ENCODE results near the gene TAS2R42. TPM values are rescaled to one million over a fixed set of nuclear protein-coding genes. Genes with fewer than 3 reads are reported as not detected.

The TAS2R42 gene
- total and polyA plus RNA-seq, 2 of the 13 experiments (the other 11 are each of a cell fraction or from before 2014, with no cell fraction given): not detected

GRCh38 chr12:11171145-11171968 lies 15.4 kb downstream of the TAS2R42 start, which contains the start of gene SMIM10L1 (continued):
- TF ChIP-seq ZNF142 (CRISPR knock-in tag; IDR thresholded peaks at IDR 0.05): no peak
- peak; percentile 85; the same call in 1 of the 2 replicates for TF ChIP-seq ZBTB26 (CRISPR knock-in tag; IDR thresholded peaks at IDR 0.05; ENCODE audit: borderline replicate concordance)
- no peak for TF ChIP-seq CBFB (CRISPR knock-in tag; IDR thresholded peaks at IDR 0.05)
- no peak for TF ChIP-seq MLXIP (CRISPR knock-in tag; IDR thresholded peaks at IDR 0.05; ENCODE audit: borderline replicate concordance)
- peak; percentile 68 for TF ChIP-seq ZNF441 (CRISPR knock-in tag; IDR thresholded peaks at IDR 0.05; ENCODE audit: borderline replicate concordance)
- TF ChIP-seq ARID5B (CRISPR knock-in tag; IDR thresholded peaks at IDR 0.05): peak; percentile 35
- TF ChIP-seq SETDB1 (CRISPR knock-in tag; IDR thresholded peaks at IDR 0.05; ENCODE audit: borderline replicate concordance): 0 out of 2 replicates have a peak, but pooled peaks have one; percentile 8
- TF ChIP-seq PHF21A (CRISPR knock-in tag; IDR thresholded peaks at IDR 0.05): peak; percentile 11; the same call in 1 of the 2 replicates
- TF ChIP-seq ZNF704 (CRISPR knock-in tag; IDR thresholded peaks at IDR 0.05; ENCODE audit: borderline replicate concordance): peak; percentile 89; the same call in 1 of the 2 replicates
- TF ChIP-seq ZNF143 (CRISPR knock-in tag; IDR thresholded peaks at IDR 0.05): peak; percentile 92
- peak; percentile 53; the same call in 1 of the 2 replicates for TF ChIP-seq MAFG (CRISPR knock-in tag; IDR thresholded peaks at IDR 0.05)

Measured in HepG2 (cell line).